Activated naive CD4-positive, alpha-beta T cell treated with anti-CD3 and anti-CD28 coated beads, Interleukin-2, amount 10 ng/mL, durations not matched to agents 7 days and 5 days (primary cell): ENCODE results near the gene CNTN4.

ENCODE experiments used
- CTCF ChIA-PET: fragments of 350-600 bp; sonication (Branson Sonifier 250); formaldehyde crosslinking; loops from one replicate; lab custom pipeline; 2021; ENCODE audit warnings: antibody characterized with exemption; lab: Charles Lee
- DNase-seq: peaks from one replicate; pipeline ENCODE4 v3.0.0-alpha.2; 2020
- H3K27ac Mint-ChIP-seq: one replicate; pipeline ENCODE4 v1.8.0; 2021; ENCODE audit warnings: mild to moderate bottlenecking, moderate library complexity, mixed read lengths
- H3K27me3 Mint-ChIP-seq: one replicate; pipeline ENCODE4 v1.8.0; 2021; ENCODE audit warnings: mild to moderate bottlenecking, mixed read lengths
- H3K36me3 Mint-ChIP-seq: one replicate; pipeline ENCODE4 v1.8.0; 2021; ENCODE audit warnings: mixed read lengths
- H3K4me1 Mint-ChIP-seq: one replicate; pipeline ENCODE4 v1.8.0; 2021; ENCODE audit warnings: mixed read lengths
- H3K4me3 Mint-ChIP-seq: one replicate; pipeline ENCODE4 v1.8.0; 2021; ENCODE audit warnings: mild to moderate bottlenecking, moderate library complexity, mixed read lengths
- H3K9me3 Mint-ChIP-seq: one replicate; pipeline ENCODE4 v1.8.0; 2021; ENCODE audit warnings: mixed read lengths

Gene CNTN4

DNA sequence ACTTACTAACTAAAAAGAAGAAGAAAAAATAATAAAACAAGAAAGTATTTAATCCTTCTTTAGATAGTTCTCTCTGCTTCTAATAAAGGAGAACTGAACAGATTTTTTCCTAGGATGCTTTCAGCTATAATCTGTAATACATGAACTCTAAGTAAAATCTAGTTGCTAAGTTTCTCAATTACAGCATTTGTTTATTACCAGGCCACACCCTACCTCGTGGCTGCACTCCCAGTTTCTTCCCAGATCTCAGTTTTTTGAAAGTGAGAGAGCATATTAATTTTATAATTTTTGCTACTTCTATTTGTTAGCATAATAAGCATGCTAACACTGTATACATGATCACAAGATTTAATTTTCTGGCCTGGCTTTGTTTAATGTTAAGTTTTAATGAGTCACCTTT, 753.2 kb downstream of the CNTN4 start:
- CTCF ChIA-PET = no interaction called here
- Mint-ChIP-seq H3K36me3 (no peaks in the 10 kb centered on the region), H3K27ac (no peak overlapping the region), H3K27me3 (no peaks in the 10 kb centered on the region), H3K4me3 (no peak overlapping the region), H3K9me3 (no peaks in the 10 kb centered on the region), H3K4me1 (no peaks in the 10 kb centered on the region)
- DNase-seq = no peak

DNA sequence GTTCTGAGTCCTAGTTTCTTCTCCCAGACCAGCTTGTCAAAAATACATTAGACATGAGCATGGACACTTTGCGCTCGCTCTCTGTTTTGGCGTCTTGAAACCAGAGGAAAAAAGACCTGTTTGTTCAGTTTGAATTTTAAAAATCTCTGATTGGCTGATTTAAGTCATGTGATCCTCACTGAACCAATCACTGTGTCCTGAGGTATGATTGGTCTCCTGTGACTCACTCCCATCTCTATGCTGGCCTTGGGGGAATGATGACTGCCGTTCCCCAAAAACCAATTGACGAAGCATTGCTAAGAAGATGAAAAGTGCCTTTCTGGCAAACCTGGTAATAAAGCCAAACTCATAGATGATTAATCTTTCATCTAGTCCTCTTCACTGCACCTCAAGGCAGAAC, 755.0 kb downstream of the CNTN4 start:
- CTCF ChIA-PET = no interaction called here
- no peak overlapping the region for H3K4me3 Mint-ChIP-seq
- no peaks in the 10 kb centered on the region for H3K27me3 Mint-ChIP-seq
- no peaks in the 10 kb centered on the region for H3K9me3 Mint-ChIP-seq
- no peak overlapping the region for H3K27ac Mint-ChIP-seq
- H3K4me1 Mint-ChIP-seq = no peaks in the 10 kb centered on the region
- no peak for DNase-seq
- no peaks in the 10 kb centered on the region for H3K36me3 Mint-ChIP-seq

- Mint-ChIP-seq H3K4me3 (no peak overlapping the region), H3K27me3 (no peaks in the 10 kb centered on the region), H3K4me1 (no peaks in the 10 kb centered on the region), H3K27ac (no peak overlapping the region), H3K36me3 (no peaks in the 10 kb centered on the region), H3K9me3 (no peaks in the 10 kb centered on the region)
- no peak for DNase-seq
- CTCF ChIA-PET = no interaction called here
Observed at GRCh38 chr3:2856138-2857133, 757.8 kb downstream of the CNTN4 start.

GRCh38 chr3:2860626-2861025, 762.0 kb downstream of the CNTN4 start:
- H3K9me3 Mint-ChIP-seq = no peaks in the 10 kb centered on the region
- CTCF ChIA-PET = no interaction called here
- no peak overlapping the region for H3K27ac Mint-ChIP-seq
- H3K4me3 Mint-ChIP-seq = no peak overlapping the region
- no peaks in the 10 kb centered on the region for H3K4me1 Mint-ChIP-seq
- DNase-seq = no peak
- H3K36me3 Mint-ChIP-seq = no peaks in the 10 kb centered on the region
- H3K27me3 Mint-ChIP-seq = no peaks in the 10 kb centered on the region

- Mint-ChIP-seq H3K4me3 (no peak overlapping the region), H3K4me1 (no peaks in the 10 kb centered on the region), H3K27me3 (no peaks in the 10 kb centered on the region), H3K27ac (no peak overlapping the region), H3K9me3 (no peaks in the 10 kb centered on the region), H3K36me3 (no peaks in the 10 kb centered on the region)
- CTCF ChIA-PET = no interaction called here
- no peak for DNase-seq
Observed at GRCh38 chr3:2861120-2861519, 762.5 kb downstream of the CNTN4 start.

DNA sequence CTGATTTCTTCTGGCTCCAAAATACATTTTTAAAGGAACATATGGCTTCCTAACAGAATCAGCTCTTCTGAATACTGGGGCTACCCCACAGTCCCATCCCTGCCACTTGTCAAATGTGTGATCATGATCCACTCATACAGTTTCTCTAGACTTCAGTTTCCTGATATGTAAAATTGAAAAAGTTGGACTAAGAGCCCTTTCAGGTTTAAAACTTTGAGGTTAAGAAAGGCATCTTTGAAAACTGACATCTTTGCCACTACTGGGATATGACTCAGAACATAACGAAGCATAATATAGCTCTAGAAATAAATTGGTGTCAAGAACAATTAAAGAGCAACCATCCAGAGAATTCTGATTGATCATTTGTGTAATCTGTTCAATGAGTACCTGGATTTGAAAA, 763.3 kb downstream of the CNTN4 start:
- CTCF ChIA-PET = interaction anchor here (0.7 kb wide), 1 partner anchor 412 kb away, joined by 3 read pairs; no protein-coding TSS in a partner anchor
- H3K9me3 Mint-ChIP-seq = no peaks in the 10 kb centered on the region
- H3K4me3 Mint-ChIP-seq = no peak overlapping the region
- H3K27ac Mint-ChIP-seq = no peak overlapping the region
- H3K27me3 Mint-ChIP-seq = no peaks in the 10 kb centered on the region
- no peaks in the 10 kb centered on the region for H3K4me1 Mint-ChIP-seq
- no peak for DNase-seq
- H3K36me3 Mint-ChIP-seq = no peaks in the 10 kb centered on the region

DNA sequence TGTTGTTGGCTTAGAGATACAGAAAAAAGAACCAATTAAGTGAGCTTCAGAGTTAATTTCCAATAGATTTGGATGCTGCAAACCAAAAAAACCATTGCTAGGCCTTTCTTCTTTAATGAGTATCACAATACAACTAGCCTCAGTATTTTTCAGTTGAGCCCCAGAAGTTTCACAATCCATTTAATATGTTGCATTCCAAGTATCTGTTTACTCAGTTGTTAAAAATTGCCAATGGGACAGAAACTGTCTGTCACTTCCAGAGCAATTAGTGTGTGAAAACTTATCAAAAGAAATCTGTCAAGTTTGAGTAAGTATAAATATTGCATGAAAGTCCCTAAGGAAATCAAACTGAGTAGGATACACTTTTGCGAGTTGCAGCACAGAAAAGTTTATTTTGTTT, 763.7 kb downstream of the CNTN4 start:
- DNase-seq = no peak
- H3K27me3 Mint-ChIP-seq = no peaks in the 10 kb centered on the region
- no peak overlapping the region for H3K4me3 Mint-ChIP-seq
- no peaks in the 10 kb centered on the region for H3K36me3 Mint-ChIP-seq
- CTCF ChIA-PET = interaction anchor here (0.7 kb wide), 1 partner anchor 412 kb away, joined by 3 read pairs; no protein-coding TSS in a partner anchor
- H3K9me3 Mint-ChIP-seq = no peaks in the 10 kb centered on the region
- no peak overlapping the region for H3K27ac Mint-ChIP-seq
- H3K4me1 Mint-ChIP-seq = no peaks in the 10 kb centered on the region

DNA sequence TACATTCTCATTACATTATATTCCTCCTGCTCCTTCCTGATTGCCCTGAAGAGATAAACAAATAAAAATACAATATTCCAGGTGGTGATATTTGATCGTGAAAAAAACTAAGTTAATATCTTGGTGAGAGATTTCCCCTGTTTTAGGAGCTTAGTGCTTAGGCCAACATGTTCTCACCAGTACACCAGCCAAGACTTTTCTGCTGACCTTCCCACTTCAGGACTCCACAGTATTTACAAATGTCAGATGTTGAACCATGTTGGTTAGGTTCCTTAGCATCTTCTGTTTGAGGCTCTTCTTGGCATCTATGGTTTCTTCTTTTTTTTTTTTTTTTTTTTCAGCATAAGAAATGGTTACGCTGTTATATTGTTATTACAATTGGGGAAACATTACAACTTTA, 764.5 kb downstream of the CNTN4 start:
- Mint-ChIP-seq H3K36me3 (no peaks in the 10 kb centered on the region), H3K27ac (no peak overlapping the region), H3K27me3 (no peaks in the 10 kb centered on the region), H3K4me1 (no peaks in the 10 kb centered on the region), H3K9me3 (no peaks in the 10 kb centered on the region), H3K4me3 (no peak overlapping the region)
- CTCF ChIA-PET = no interaction called here
- DNase-seq = no peak

GRCh38 chr3:2869905-2870304, 771.2 kb downstream of the CNTN4 start:
- Mint-ChIP-seq H3K4me3 (no peak overlapping the region), H3K27ac (no peak overlapping the region), H3K36me3 (no peaks in the 10 kb centered on the region), H3K4me1 (no peaks in the 10 kb centered on the region), H3K9me3 (no peaks in the 10 kb centered on the region), H3K27me3 (no peaks in the 10 kb centered on the region)
- no peak for DNase-seq
- CTCF ChIA-PET = no interaction called here

- Mint-ChIP-seq H3K36me3 (no peaks in the 10 kb centered on the region), H3K27ac (no peak overlapping the region), H3K4me3 (no peak overlapping the region), H3K9me3 (no peaks in the 10 kb centered on the region), H3K4me1 (no peaks in the 10 kb centered on the region), H3K27me3 (no peaks in the 10 kb centered on the region)
- CTCF ChIA-PET = no interaction called here
- no peak for DNase-seq
Observed at GRCh38 chr3:2870724-2871333, 772.2 kb downstream of the CNTN4 start.

- DNase-seq = no peak
- H3K4me1 Mint-ChIP-seq = no peaks in the 10 kb centered on the region
- H3K4me3 Mint-ChIP-seq = no peak overlapping the region
- no peaks in the 10 kb centered on the region for H3K27me3 Mint-ChIP-seq
- CTCF ChIA-PET = no interaction called here
- no peak overlapping the region for H3K27ac Mint-ChIP-seq
- no peaks in the 10 kb centered on the region for H3K9me3 Mint-ChIP-seq
- H3K36me3 Mint-ChIP-seq = no peaks in the 10 kb centered on the region
Observed at GRCh38 chr3:2872884-2873283, 774.2 kb downstream of the CNTN4 start.

DNA sequence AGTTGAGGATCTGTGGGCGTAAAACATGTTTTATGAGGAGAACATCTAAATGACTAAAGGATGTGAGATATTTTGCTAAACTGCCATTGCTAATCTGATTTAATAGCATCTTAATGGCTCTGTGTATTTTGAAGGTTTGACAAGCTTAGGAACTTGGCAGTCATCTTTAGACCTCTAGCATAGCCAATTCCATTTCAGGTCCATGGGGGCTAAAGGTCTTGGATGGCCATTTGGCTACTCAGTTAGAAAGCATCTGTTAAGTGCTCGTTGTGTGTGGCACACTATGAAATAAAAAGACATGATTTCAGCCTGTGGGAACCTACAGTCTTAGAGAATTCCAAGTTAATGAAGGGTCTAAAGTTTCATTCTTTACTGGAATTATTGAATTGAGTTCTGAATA, 775.3 kb downstream of the CNTN4 start:
- CTCF ChIA-PET = no interaction called here
- no peaks in the 10 kb centered on the region for H3K27me3 Mint-ChIP-seq
- no peaks in the 10 kb centered on the region for H3K4me1 Mint-ChIP-seq
- no peak overlapping the region for H3K27ac Mint-ChIP-seq
- no peaks in the 10 kb centered on the region for H3K9me3 Mint-ChIP-seq
- H3K4me3 Mint-ChIP-seq = no peak overlapping the region
- no peak for DNase-seq
- H3K36me3 Mint-ChIP-seq = no peaks in the 10 kb centered on the region

DNA sequence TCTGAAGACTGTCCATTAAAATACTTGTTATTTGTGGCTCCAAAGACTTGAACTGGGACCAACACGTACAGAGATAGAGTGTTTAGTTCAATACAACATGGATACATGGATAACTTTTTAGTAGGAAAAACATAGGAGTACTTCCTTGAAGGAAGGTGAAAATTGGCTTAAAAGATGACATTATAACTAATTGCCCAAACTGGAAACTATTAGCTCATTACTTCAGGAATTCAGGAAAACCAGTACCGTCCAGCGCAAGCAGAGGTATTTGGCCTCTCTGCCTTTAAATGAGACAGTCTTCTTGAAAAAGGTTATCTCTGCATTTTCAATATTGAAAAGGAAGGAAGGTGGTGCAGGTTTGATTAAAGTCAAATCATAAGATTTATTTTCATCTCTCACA, 777.0 kb downstream of the CNTN4 start:
- Mint-ChIP-seq H3K4me3 (no peak overlapping the region), H3K4me1 (no peaks in the 10 kb centered on the region), H3K27ac (no peak overlapping the region), H3K9me3 (no peaks in the 10 kb centered on the region), H3K36me3 (no peaks in the 10 kb centered on the region), H3K27me3 (no peaks in the 10 kb centered on the region)
- no peak for DNase-seq
- CTCF ChIA-PET = no interaction called here

DNA sequence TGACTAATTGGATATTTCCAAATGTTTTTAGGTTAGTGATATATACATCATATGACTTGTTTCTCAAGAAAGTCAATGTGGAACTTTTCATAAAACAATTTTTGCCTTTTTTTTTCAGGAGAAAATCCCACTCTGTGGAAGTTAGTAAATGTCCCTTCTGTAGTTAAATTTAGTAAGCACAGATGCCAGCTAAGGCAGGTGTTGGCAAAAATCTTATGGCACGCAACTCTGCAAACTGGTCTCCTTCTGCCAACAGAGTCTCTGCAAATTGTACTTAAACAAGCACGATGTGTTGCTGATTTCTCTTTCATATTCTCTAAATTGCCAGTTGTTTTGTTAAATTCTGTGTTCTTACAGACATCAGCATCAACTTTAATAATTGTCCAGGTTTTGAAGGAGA, 777.7 kb downstream of the CNTN4 start:
- CTCF ChIA-PET = no interaction called here
- H3K27me3 Mint-ChIP-seq = no peaks in the 10 kb centered on the region
- no peak for DNase-seq

GRCh38 chr3:2879023-2879422, 780.4 kb downstream of the CNTN4 start:
- DNase-seq = no peak
- Mint-ChIP-seq H3K4me1 (no peaks in the 10 kb centered on the region), H3K36me3 (no peaks in the 10 kb centered on the region), H3K27ac (no peak overlapping the region), H3K27me3 (no peaks in the 10 kb centered on the region), H3K4me3 (no peak overlapping the region), H3K9me3 (no peaks in the 10 kb centered on the region)
- CTCF ChIA-PET = interaction anchor here (0.7 kb wide), 1 partner anchor 365 kb away, joined by 4 read pairs; no protein-coding TSS in a partner anchor

More for the DNA sequence above, 777.7 kb downstream of the CNTN4 start:
- no peaks in the 10 kb centered on the region for H3K4me1 Mint-ChIP-seq
- H3K4me3 Mint-ChIP-seq = no peak overlapping the region
- no peaks in the 10 kb centered on the region for H3K36me3 Mint-ChIP-seq
- no peaks in the 10 kb centered on the region for H3K9me3 Mint-ChIP-seq
- no peak overlapping the region for H3K27ac Mint-ChIP-seq
